SU-DHL-6 (cell line): ENCODE measurements around the gene RAMP3.

Experiments used
- H2AFZ ChIP-seq: fragments of 200-600 bp; sonication (generic); 2 replicates; pipeline ENCODE4 v1.6.1; 2014; ENCODE audit warnings: low read depth, mild to moderate bottlenecking, moderate library complexity, mixed read lengths, antibody characterized with exemption, low read length; ENCODE audit not compliant: severe bottlenecking
- H3F3A ChIP-seq: fragments of 200-600 bp; shearing (Covaris generic); 2 replicates; pipeline ENCODE4 v1.6.0; 2016; ENCODE audit warnings: antibody characterized with exemption, mild to moderate bottlenecking; ENCODE audit not compliant: insufficient read depth
- H3K27ac ChIP-seq: fragments of 200-600 bp; sonication (generic); 2 replicates; pipeline ENCODE4 v1.5.1; 2016; ENCODE audit warnings: low read depth, mild to moderate bottlenecking, low read length, moderate library complexity, mixed read lengths
- H3K27me3 ChIP-seq: fragments of 200-600 bp; sonication (generic), shearing (Covaris generic); 2 replicates; pipeline ENCODE4 v1.6.0; 2014; ENCODE audit warnings: mild to moderate bottlenecking, low read length
- H3K36me3 ChIP-seq: fragments of 200-600 bp; sonication (generic); 2 replicates; pipeline ENCODE4 v1.6.1; 2014; ENCODE audit warnings: mild to moderate bottlenecking, low read length, mixed read lengths
- H3K4me2 ChIP-seq: fragments of 300-600, 200-600 bp; shearing (Covaris generic), sonication (generic); 2 replicates; pipeline ENCODE4 v1.6.0; 2014; ENCODE audit warnings: low read length, low read depth, mild to moderate bottlenecking; ENCODE audit not compliant: poor library complexity, severe bottlenecking
- H3K4me3 ChIP-seq: fragments of 200-600 bp; sonication (generic); 2 replicates; pipeline ENCODE4 v1.5.1; 2014; ENCODE audit warnings: antibody characterized with exemption, low read length, mild to moderate bottlenecking, mixed read lengths; ENCODE audit not compliant: insufficient read depth, poor library complexity, severe bottlenecking
- H3K79me2 ChIP-seq: fragments of 200-600 bp; sonication (generic); 2 replicates; pipeline ENCODE4 v1.6.1; 2014; ENCODE audit warnings: mild to moderate bottlenecking, low read length, moderate library complexity; ENCODE audit not compliant: insufficient read depth
- H3K9ac ChIP-seq: fragments of 200-600 bp; sonication (generic); 2 replicates; pipeline ENCODE4 v1.7.0; 2014; ENCODE audit warnings: mild to moderate bottlenecking, low read length
- H3K9me2 ChIP-seq: fragments of 200-600 bp; sonication (generic); replicated peaks from 2 replicates; pipeline ENCODE4 v1.6.1; 2014; ENCODE audit warnings: low read length; ENCODE audit not compliant: insufficient read depth
- H3K9me3 ChIP-seq: fragments of 200-600 bp; sonication (generic); 2 replicates; pipeline ENCODE4 v1.6.1; 2014; ENCODE audit warnings: low read length, mixed read lengths; ENCODE audit not compliant: insufficient read depth
- H4K20me1 ChIP-seq: fragments of 200-600 bp; sonication (generic); 2 replicates; pipeline ENCODE4 v1.6.1; 2014; ENCODE audit warnings: low read depth, mild to moderate bottlenecking, antibody characterized with exemption, low read length, moderate library complexity, mixed read lengths
- CTCF ChIP-seq: fragments of 200-600 bp; sonication (generic); IDR thresholded peaks from one replicate; pipeline ENCODE4 v1.5.1; 2017; ENCODE audit warnings: antibody characterized with exemption, mild to moderate bottlenecking, low read length, moderate library complexity; ENCODE audit not compliant: insufficient read depth, poor library complexity, severe bottlenecking
- EZH2phosphoT487 ChIP-seq: fragments of 200-600 bp; sonication (generic), shearing (Covaris generic); conservative IDR thresholded peaks from 2 replicates; pipeline ENCODE4 v1.6.1; 2018; ENCODE audit warnings: mild to moderate bottlenecking, antibody characterized with exemption, low read length, moderate library complexity, mixed read lengths

The RAMP3 gene

GRCh38 chr7:45161842-45162241 is 4.3 kb downstream of the RAMP3 start:
- no peaks in the 10 kb centered on the region for H4K20me1 ChIP-seq
- no peak overlapping the region for H3K4me3 ChIP-seq
- H3K27ac ChIP-seq, result no peak overlapping the region
- H3K9me3 ChIP-seq, result no peaks in the 10 kb centered on the region
- no peaks in the 10 kb centered on the region for H3K36me3 ChIP-seq
- TF ChIP-seq CTCF (no peak), EZH2phosphoT487 (no peak)
- H3K9ac ChIP-seq, result no peak overlapping the region
- H3K27me3 ChIP-seq, result no peaks in the 10 kb centered on the region
- no peaks in the 10 kb centered on the region for H3F3A ChIP-seq
- no peak overlapping the region for H2AFZ ChIP-seq
- H3K4me2 ChIP-seq, result no peak overlapping the region
- H3K79me2 ChIP-seq, result no peaks in the 10 kb centered on the region
- H3K9me2 ChIP-seq, result no peaks in the 10 kb centered on the region

- no peak overlapping the region for H3K27ac ChIP-seq
- H3K79me2 ChIP-seq, result no peaks in the 10 kb centered on the region
- no peaks in the 10 kb centered on the region for H3K9me3 ChIP-seq
- no peaks in the 10 kb centered on the region for H3K27me3 ChIP-seq
- no peaks in the 10 kb centered on the region for H4K20me1 ChIP-seq
- no peaks in the 10 kb centered on the region for H3K36me3 ChIP-seq
- H3K9ac ChIP-seq, result no peak overlapping the region
- no peak overlapping the region for H3K4me2 ChIP-seq
- no peaks in the 10 kb centered on the region for H3K9me2 ChIP-seq
- no peak overlapping the region for H2AFZ ChIP-seq
- H3F3A ChIP-seq, result no peaks in the 10 kb centered on the region
- no peak overlapping the region for H3K4me3 ChIP-seq
- TF ChIP-seq EZH2phosphoT487 (no peak), CTCF (no peak)
Observed at GRCh38 chr7:45162311-45162845, 4.8 kb downstream of the RAMP3 start.

- Histone ChIP-seq H4K20me1 (no peaks in the 10 kb centered on the region), H3K9me2 (no peaks in the 10 kb centered on the region)
Observed at GRCh38 chr7:45162943-45163691, 5.5 kb downstream of the RAMP3 start.

More at GRCh38 chr7:45162943-45163691, 5.5 kb downstream of the RAMP3 start:
- Histone ChIP-seq H3K27me3 (no peaks in the 10 kb centered on the region), H3F3A (no peaks in the 10 kb centered on the region), H3K9me3 (no peaks in the 10 kb centered on the region), H3K36me3 (no peaks in the 10 kb centered on the region), H3K79me2 (no peaks in the 10 kb centered on the region), H3K4me2 (no peak overlapping the region), H3K27ac (no peak overlapping the region), H3K9ac (no peak overlapping the region), H2AFZ (no peak overlapping the region), H3K4me3 (no peak overlapping the region)
- TF ChIP-seq EZH2phosphoT487 (no peak), CTCF (no peak)
